Kidney (tissue), 14 donors: ENCODE data around the gene PRKAR1B. TPM values are rescaled to one million over a fixed set of nuclear protein-coding genes. Genes with fewer than 3 reads are reported as not detected.

Source experiments
- DNase-seq, 5 donors: peaks; one replicate each; pipeline ENCODE4 v3.0.0-alpha.2; 2013 to 2020
- FAIRE-seq: peaks from 2 replicates; lab custom pipeline; 2012; peaks lifted over from hg19 to GRCh38; lab: Jason Lieb, UNC
- H3K27ac ChIP-seq, 2 donors: one replicate each; pipeline ENCODE4 v1.7.0; 2013; ENCODE audit warnings: low read depth in 2 of 2, low read length in 2 of 2, inconsistent platforms in 1 of 2
- H3K27me3 ChIP-seq: one replicate; pipeline ENCODE4 v1.7.1; 2013; ENCODE audit warnings: low read length, inconsistent platforms; ENCODE audit not compliant: control insufficient read depth, insufficient read depth
- H3K36me3 ChIP-seq, 3 donors: one replicate each; pipeline versions ENCODE4 v1.7.0 to v1.7.1; 2013; ENCODE audit warnings: low read length in 3 of 3, control low read depth in 1 of 3, inconsistent platforms in 1 of 3; ENCODE audit not compliant: insufficient read depth in 3 of 3, control insufficient read depth in 2 of 3
- H3K4me1 ChIP-seq, 3 donors: one replicate each; pipeline versions ENCODE4 v1.7.0 to v1.7.1; 2013; ENCODE audit warnings: low read length in 3 of 3, inconsistent platforms in 1 of 3, low read depth in 1 of 3; ENCODE audit not compliant: control insufficient read depth in 2 of 3, insufficient read depth in 2 of 3
- H3K4me3 ChIP-seq, 3 donors: one replicate each; pipeline versions ENCODE4 v1.7.0 to v1.8.1; 2013; ENCODE audit warnings: low read length in 3 of 3, control low read depth in 1 of 3, inconsistent platforms in 1 of 3
- H3K9ac ChIP-seq, 3 donors: one replicate each; pipeline versions ENCODE4 v1.7.0 to v1.7.1; 2013; ENCODE audit warnings: low read length in 3 of 3, control low read depth in 1 of 3, inconsistent platforms in 1 of 3
- H3K9me3 ChIP-seq, 3 donors: one replicate each; pipeline versions ENCODE4 v1.7.0 to v1.7.1; 2013; ENCODE audit warnings: low read length in 3 of 3, control low read depth in 1 of 3, inconsistent platforms in 1 of 3; ENCODE audit not compliant: control insufficient read depth in 2 of 3, insufficient read depth in 1 of 3
- CTCF ChIP-seq: IDR thresholded peaks from 3 replicates; pipeline ENCODE4 v1.5.1; 2012; ENCODE audit warnings: mild to moderate bottlenecking, moderate library complexity, borderline replicate concordance; ENCODE audit not compliant: insufficient read depth; ENCODE audit errors: extremely low read depth
- intact Hi-C: fragments of 100-400 bp; cut with DNase I; formaldehyde crosslinking; loops from one replicate; pipeline ENCODE4 v1.11.1; 2022
- polyA plus RNA-seq: library from polyadenylated mRNA; stranded (reverse); fragments of 350-450 nt; fragmentation: Illumina TruSeq; extraction: RNeasy Lipid Tissue Mini Kit (QIAGEN cat#74804); gene quantifications from one replicate; pipeline ENCODE4 v1.2.3, GENCODE V29; 2014; ENCODE audit warnings: low read depth, low replicate concordance; ENCODE audit not compliant: insufficient read depth
- total RNA-seq: library from RNA; stranded (reverse); fragmentation: NEBNext Ultra II Directional; extraction: Animal tissue kit (Norgen Biotek cat#: 25700); gene quantifications from one replicate; pipeline ENCODE4 v1.2.1, GENCODE V29; 2021
- donor health status: control.
- donor health status: control.
- donor health status: control.
- donor health status: control.
- donor health status: control.
- donor health status: DM: yes; HTN: yes; CAD: no.
- donor health status: Normal renal cell carcinoma (clear cell type).

Gene PRKAR1B
- total and polyA plus RNA-seq, 2 donors from 2014 or later = 15.9 to 21.4 TPM

DNA sequence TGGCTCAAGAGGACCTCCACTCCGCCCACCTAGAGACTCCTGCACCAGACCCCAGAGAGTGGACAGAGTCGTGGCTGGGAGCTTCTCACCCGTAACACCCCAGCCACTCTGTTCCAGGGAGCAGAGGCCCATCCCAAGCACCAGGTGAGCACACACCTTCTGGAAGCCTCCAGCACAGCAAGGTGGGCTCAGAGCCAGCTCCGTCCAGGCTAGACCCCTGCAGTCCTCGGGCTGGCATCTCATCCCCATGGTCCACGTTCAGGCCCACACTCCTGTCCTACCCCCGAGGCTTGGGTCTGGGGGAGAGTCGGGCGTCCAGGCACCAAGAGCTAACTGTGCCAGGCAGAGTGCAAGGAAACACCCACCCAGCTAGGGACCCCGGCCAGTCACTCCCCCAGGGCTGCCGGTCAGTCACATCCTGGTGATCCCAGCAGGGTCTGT is 220.7 kb downstream of the PRKAR1B start:
- TF ChIP-seq CTCF = no peak
- peaks cover 0 to 17% (median 9%) of the 10 kb centered on the region in 3 donors for H3K4me1 ChIP-seq
- DNase-seq (peak in 2 of 5 donors; percentile 37 to 68), FAIRE-seq (no peak)
- no peaks in the 10 kb centered on the region for H3K9me3 ChIP-seq
- H3K36me3 ChIP-seq = no peaks in the 10 kb centered on the region
- no peak overlapping the region for H3K27ac ChIP-seq
- intact Hi-C loops = no loop called here
- no peaks in the 10 kb centered on the region for H3K27me3 ChIP-seq
- H3K4me3 ChIP-seq = no peak overlapping the region
- no peak overlapping the region for H3K9ac ChIP-seq

- Histone ChIP-seq H3K4me1 (peaks cover 0 to 17% (median 9%) of the 10 kb centered on the region in 3 donors), H3K9ac (no peak overlapping the region), H3K9me3 (no peaks in the 10 kb centered on the region), H3K4me3 (no peak overlapping the region), H3K27me3 (no peaks in the 10 kb centered on the region), H3K36me3 (peaks cover 0 to 9% (median 1%) of the 10 kb centered on the region in 3 donors), H3K27ac (no peak overlapping the region)
- no peak for TF ChIP-seq CTCF
- DNase-seq (peak in 2 of 5 donors; percentile 41 to 66), FAIRE-seq (no peak)
- intact Hi-C loops = no loop called here
Observed at GRCh38 chr7:505171-505570, 221.9 kb downstream of the PRKAR1B start.

- Histone ChIP-seq H3K9ac (peak overlapping the region in 1 of 3 donors; percentile 34), H3K27me3 (no peaks in the 10 kb centered on the region), H3K36me3 (peaks cover 2 to 15% (median 6%) of the 10 kb centered on the region in 3 donors), H3K4me1 (peaks cover 0 to 17% (median 9%) of the 10 kb centered on the region in 3 donors), H3K9me3 (no peaks in the 10 kb centered on the region), H3K27ac (peak overlapping the region; percentile 87), H3K4me3 (no peak overlapping the region)
- peak in 2 of 5 donors; percentile 50 to 66 for DNase-seq
- TF ChIP-seq CTCF = no peak
- intact Hi-C loops = no loop called here
- FAIRE-seq = no peak
Observed at GRCh38 chr7:504221-505111, 222.6 kb downstream of the PRKAR1B start.
